Keratinocyte (primary cell): ENCODE results near the gene ISX. TPM values are rescaled to one million over a fixed set of nuclear protein-coding genes. Genes with fewer than 3 reads are reported as not detected.

ENCODE experiments used
- DNase-seq: peaks from one replicate; pipeline ENCODE4 v3.0.0-alpha.2; 2011; ENCODE audit warnings: low read depth, missing footprints, low spot score
- FAIRE-seq: peaks from 2 replicates; lab custom pipeline; 2011; peaks lifted over from hg19 to GRCh38; lab: Jason Lieb, UNC
- H2AFZ ChIP-seq: 2 replicates; pipeline ENCODE4 v1.6.0; 2012; ENCODE audit warnings: low read length, control low read depth, inconsistent platforms; ENCODE audit not compliant: control insufficient read depth
- H3K27ac ChIP-seq: 2 replicates; pipeline ENCODE4 v1.5.1; 2011; ENCODE audit warnings: low read length; ENCODE audit not compliant: control insufficient read depth, insufficient read depth
- H3K27me3 ChIP-seq: 3 replicates; pipeline ENCODE4 v1.6.0; 2011; ENCODE audit warnings: low read length; ENCODE audit not compliant: control insufficient read depth, insufficient read depth; ENCODE audit errors: extremely low read depth
- H3K36me3 ChIP-seq, 2 experiments: 2 replicates in 1 of 2; 3 replicates in 1 of 2; pipeline ENCODE4 v1.5.1; 2011; ENCODE audit warnings: low read length in 2 of 2, mild to moderate bottlenecking in 1 of 2; ENCODE audit not compliant: control insufficient read depth in 2 of 2, insufficient read depth in 2 of 2; ENCODE audit errors: extremely low read depth in 1 of 2
- H3K4me1 ChIP-seq: 3 replicates; pipeline ENCODE4 v1.5.1; 2011; ENCODE audit warnings: low read length; ENCODE audit not compliant: control insufficient read depth, insufficient read depth; ENCODE audit errors: extremely low read depth
- H3K4me2 ChIP-seq: 3 replicates; pipeline ENCODE4 v1.6.0; 2011; ENCODE audit warnings: low read depth, low read length; ENCODE audit not compliant: control insufficient read depth, insufficient read depth; ENCODE audit errors: extremely low read depth
- H3K4me3 ChIP-seq, 3 experiments: fragments of 200-600 bp in 1 of 3; sonication (generic) in 1 of 3; 2 replicates in 2 of 3; 3 replicates in 1 of 3; pipeline ENCODE4 v1.5.1; 2011 to 2016; ENCODE audit warnings: low read length in 3 of 3, mild to moderate bottlenecking in 3 of 3, control low read depth in 2 of 3, inconsistent platforms in 1 of 3, low read depth in 1 of 3, mixed read lengths in 1 of 3, mixed run types in 1 of 3, moderate library complexity in 1 of 3; ENCODE audit not compliant: control insufficient read depth in 2 of 3, insufficient read depth in 2 of 3; ENCODE audit errors: extremely low read depth in 1 of 3
- H3K79me2 ChIP-seq: 2 replicates; pipeline ENCODE4 v1.6.0; 2012; ENCODE audit warnings: low read length; ENCODE audit not compliant: control insufficient read depth, insufficient read depth
- H3K9ac ChIP-seq: 3 replicates; pipeline ENCODE4 v1.6.0; 2011; ENCODE audit warnings: low read length; ENCODE audit not compliant: control insufficient read depth, insufficient read depth; ENCODE audit errors: extremely low read depth
- H3K9me1 ChIP-seq: 3 replicates; pipeline ENCODE4 v1.6.0; 2011; ENCODE audit warnings: low read length; ENCODE audit not compliant: control insufficient read depth, insufficient read depth; ENCODE audit errors: extremely low read depth
- H3K9me3 ChIP-seq: 2 replicates; pipeline ENCODE4 v1.5.1; 2012; ENCODE audit warnings: low read depth, low read length; ENCODE audit not compliant: control insufficient read depth
- H4K20me1 ChIP-seq: 3 replicates; pipeline ENCODE4 v1.6.0; 2011; ENCODE audit warnings: low read length; ENCODE audit not compliant: control insufficient read depth, insufficient read depth; ENCODE audit errors: extremely low read depth
- CTCF ChIP-seq, 3 experiments: IDR thresholded peaks in 1 of 3; conservative IDR thresholded peaks in 1 of 3; optimal IDR thresholded peaks in 1 of 3; 2 replicates in 2 of 3; 3 replicates in 1 of 3; pipeline versions ENCODE3 to v1.5.1; 2011; ENCODE audit warnings: low read length in 3 of 3, mild to moderate bottlenecking in 3 of 3, moderate library complexity in 2 of 3, control low read depth in 1 of 3, inconsistent platforms in 1 of 3; ENCODE audit not compliant: insufficient read depth in 2 of 3; ENCODE audit errors: extremely low read depth in 1 of 3
- EZH2 ChIP-seq: IDR thresholded peaks from one replicate; pipeline ENCODE4 v1.6.1; 2012; ENCODE audit warnings: inconsistent platforms, mild to moderate bottlenecking, low read length, moderate library complexity
- dilution Hi-C: fragments of 300-500 bp; cut with MboI; formaldehyde crosslinking; loops from one replicate; pipeline ENCODE4 v1.7.0; 2020; ENCODE audit warnings: low sequenced_read_pairs; ENCODE audit not compliant: extremely low pct_ligation_motif_present
- polyA plus RNA-seq, 5 experiments: library from polyadenylated mRNA; depleted of rRNA in 3 of 5; stranded (reverse) in 3 of 5; stranded (forward) in 1 of 5; unstranded in 1 of 5; fragments of >200 nt; gene quantifications; 1 replicate in 1 of 5; 2 replicates in 3 of 5; 3 replicates in 1 of 5; pipeline versions ENCODE4 v1.2.1 to v1.2.3, GENCODE V29; 2011 to 2012; ENCODE audit warnings: missing spikeins in 2 of 5, low read depth in 1 of 5, low replicate concordance in 1 of 5

ISX gene
- polyA plus RNA-seq, 1 donor (not counting 4 experiments of a cell fraction or from before 2014, with no cell fraction given), result not detected

GRCh38 chr22:35092406-35092805 lies 26.4 kb downstream of the ISX start:
- Histone ChIP-seq H3K4me1 (no peaks in the 10 kb centered on the region), H3K9me3 (no peaks in the 10 kb centered on the region), H3K9me1 (no peaks in the 10 kb centered on the region), H4K20me1 (no peaks in the 10 kb centered on the region), H3K4me2 (no peak overlapping the region), H3K79me2 (no peaks in the 10 kb centered on the region), H2AFZ (no peak overlapping the region), H3K27me3 (no peaks in the 10 kb centered on the region), H3K27ac (no peak overlapping the region), H3K4me3 (no peak overlapping the region), H3K9ac (no peak overlapping the region), H3K36me3 (no peaks in the 10 kb centered on the region)
- DNase-seq, result no peak
- FAIRE-seq, result no peak
- dilution Hi-C loops, result no loop called here
- TF ChIP-seq EZH2 (no peak), CTCF (optimal IDR thresholded peaks at IDR 0.05 in 1 of 3, IDR thresholded peaks at IDR 0.05 in 1 of 3, conservative IDR thresholded peaks at IDR 0.05 in 1 of 3; ENCODE audit: extremely low read depth in 1 of 3, insufficient read depth in 2 of 3, low read length in 3 of 3) (no peak)

- Histone ChIP-seq H2AFZ (no peak overlapping the region), H3K36me3 (no peaks in the 10 kb centered on the region), H3K27me3 (no peaks in the 10 kb centered on the region), H3K4me1 (peaks cover 9% of the 10 kb centered on the region), H3K4me2 (no peak overlapping the region), H3K9me3 (no peaks in the 10 kb centered on the region), H3K4me3 (no peak overlapping the region), H3K27ac (no peak overlapping the region), H3K79me2 (no peaks in the 10 kb centered on the region), H4K20me1 (no peaks in the 10 kb centered on the region), H3K9me1 (no peaks in the 10 kb centered on the region), H3K9ac (no peak overlapping the region)
- dilution Hi-C loops, result no loop called here
- FAIRE-seq, result no peak
- TF ChIP-seq CTCF (optimal IDR thresholded peaks at IDR 0.05 in 1 of 3, IDR thresholded peaks at IDR 0.05 in 1 of 3, conservative IDR thresholded peaks at IDR 0.05 in 1 of 3; ENCODE audit: extremely low read depth in 1 of 3, insufficient read depth in 2 of 3, low read length in 3 of 3), result no peak
- TF ChIP-seq EZH2, result no peak
- DNase-seq, result no peak
These were observed 33.0 kb downstream of the ISX start for GRCh38 chr22:35098921-35099320.
